HG02610 (cell line): ENCODE results near the gene UTP14C.
"Not testable (repeated sequence)": the region's sequence is repeated elsewhere in the genome, so short reads cannot be mapped to it uniquely, and the experiment has no call there.

Experiments used
- ATAC-seq: cut with Tn5 transposase; IDR thresholded peaks from one replicate; pipeline ENCODE4 v1.9.1; 2021; ENCODE audit warnings: mild to moderate bottlenecking, moderate library complexity; ENCODE audit not compliant: unreplicated experiment

The UTP14C gene

GRCh38 chr13:52001120-52001731 lies 23.3 kb upstream of the UTP14C start:
- peak; percentile 85 for ATAC-seq

- ATAC-seq = no peak
Observed at GRCh38 chr13:52002361-52002760, 22.1 kb upstream of the UTP14C start.

- no peak for ATAC-seq
Observed at GRCh38 chr13:52003541-52003940, 20.9 kb upstream of the UTP14C start.

- ATAC-seq = no peak
Observed at GRCh38 chr13:52004511-52005170, 19.9 kb upstream of the UTP14C start.

- ATAC-seq = no peak
Observed at GRCh38 chr13:52005841-52006522, 18.5 kb upstream of the UTP14C start.

GRCh38 chr13:52006523-52007245 lies 17.8 kb upstream of the UTP14C start:
- no peak for ATAC-seq

- ATAC-seq = no peak
Observed at GRCh38 chr13:52009946-52010345, 14.5 kb upstream of the UTP14C start.

- ATAC-seq = no peak
Observed at GRCh38 chr13:52010890-52011631, 13.4 kb upstream of the UTP14C start, which contains the start of gene ATP7B. ATP7B (minus strand) TSS chr13:52011450; CDS start chr13:52011337, 113 bp downstream.

- ATAC-seq = peak; percentile 100
Observed at GRCh38 chr13:52011632-52012511, 12.6 kb upstream of the UTP14C start, which contains the start of gene ALG11. ALG11 (plus strand) TSS chr13:52012398; CDS start chr13:52012419, 21 bp downstream.

- ATAC-seq = no peak
Observed at GRCh38 chr13:52012512-52012836, 12.0 kb upstream of the UTP14C start.

- no peak for ATAC-seq
Observed at GRCh38 chr13:52016296-52016695, 8.2 kb upstream of the UTP14C start.

GRCh38 chr13:52020191-52020590 lies 4.3 kb upstream of the UTP14C start:
- ATAC-seq = no peak

GRCh38 chr13:52022356-52022755 lies 2.1 kb upstream of the UTP14C start:
- ATAC-seq = no peak

- ATAC-seq = no peak
Observed at GRCh38 chr13:52025475-52026245, 1.2 kb downstream of the UTP14C start.

- no peak for ATAC-seq
Observed at GRCh38 chr13:52026246-52026626, 1.7 kb downstream of the UTP14C start.

GRCh38 chr13:52027832-52028231 lies 3.3 kb downstream of the UTP14C start:
- ATAC-seq = no peak

GRCh38 chr13:52029569-52029968 lies 5.1 kb downstream of the UTP14C start:
- ATAC-seq = no peak

- ATAC-seq = not testable (repeated sequence)
Observed at GRCh38 chr13:52030401-52030800, 5.9 kb downstream of the UTP14C start.

- no peak for ATAC-seq
Observed at GRCh38 chr13:52033039-52033438, 8.5 kb downstream of the UTP14C start.
